NCI-H2227 (cell line): ENCODE results near the gene IL21R.
"Not testable (repeated sequence)": the region's sequence is repeated elsewhere in the genome, so short reads cannot be mapped to it uniquely, and the experiment has no call there.

Experiments
- DNase-seq: peaks from one replicate; lab custom pipeline; 2025; ENCODE audit not compliant: unreplicated experiment; lab: John Stamatoyannopoulos, UW

Gene IL21R

DNA sequence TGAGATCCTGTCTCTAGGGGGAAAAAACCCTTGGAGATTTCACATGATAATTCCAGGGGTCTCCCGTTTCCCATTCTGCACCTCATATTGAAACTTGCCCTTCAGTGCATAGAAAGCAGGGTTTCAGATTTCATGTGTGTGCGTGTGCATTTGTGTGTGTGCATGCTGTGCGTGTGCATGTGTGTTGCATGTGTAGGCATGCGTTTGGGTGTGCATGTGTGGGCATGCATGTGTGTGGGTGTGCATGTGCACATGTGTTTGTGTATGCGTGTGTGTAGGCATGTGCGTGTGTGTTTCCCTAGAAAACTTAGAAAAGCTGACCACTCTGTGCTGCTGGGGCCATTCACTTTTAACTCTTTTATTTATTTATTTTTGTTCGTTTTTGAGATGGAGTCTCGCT, 40.0 kb downstream of the IL21R start:
- no peak for DNase-seq

DNA sequence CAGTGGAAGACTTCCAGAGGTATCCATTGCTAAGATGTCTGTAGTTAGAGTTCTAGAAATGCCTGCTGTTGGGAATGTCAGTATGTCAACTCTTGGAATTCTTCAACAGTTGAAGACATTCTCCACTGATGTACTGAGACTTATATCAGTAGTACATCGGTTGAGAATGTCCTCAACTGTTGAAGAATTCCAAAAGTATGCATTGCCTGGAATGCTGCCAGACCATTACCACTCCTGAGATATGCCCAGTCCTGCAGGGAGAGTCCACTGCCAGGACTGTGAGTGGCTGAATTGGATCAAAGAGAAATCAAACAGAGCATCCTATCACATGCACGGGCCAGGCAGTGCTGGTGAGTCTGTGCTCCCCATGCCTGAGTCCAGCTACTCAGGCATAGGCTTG, 42.0 kb downstream of the IL21R start:
- DNase-seq: no peak

DNA sequence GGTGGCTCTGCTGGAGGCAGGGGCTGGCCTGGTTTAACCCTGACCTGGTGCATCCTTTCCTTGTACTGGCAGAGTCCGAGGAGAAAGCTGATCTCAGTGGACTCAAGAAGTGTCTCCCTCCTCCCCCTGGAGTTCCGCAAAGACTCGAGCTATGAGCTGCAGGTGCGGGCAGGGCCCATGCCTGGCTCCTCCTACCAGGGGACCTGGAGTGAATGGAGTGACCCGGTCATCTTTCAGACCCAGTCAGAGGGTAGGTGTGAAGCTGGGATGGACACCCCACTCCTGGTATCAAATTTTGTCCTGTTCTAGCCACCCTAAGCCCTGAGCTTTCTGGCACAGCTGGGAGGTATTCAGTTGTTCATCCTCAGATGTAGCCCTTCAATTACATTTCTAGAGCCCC, 42.5 kb downstream of the IL21R start:
- no peak for DNase-seq

DNA sequence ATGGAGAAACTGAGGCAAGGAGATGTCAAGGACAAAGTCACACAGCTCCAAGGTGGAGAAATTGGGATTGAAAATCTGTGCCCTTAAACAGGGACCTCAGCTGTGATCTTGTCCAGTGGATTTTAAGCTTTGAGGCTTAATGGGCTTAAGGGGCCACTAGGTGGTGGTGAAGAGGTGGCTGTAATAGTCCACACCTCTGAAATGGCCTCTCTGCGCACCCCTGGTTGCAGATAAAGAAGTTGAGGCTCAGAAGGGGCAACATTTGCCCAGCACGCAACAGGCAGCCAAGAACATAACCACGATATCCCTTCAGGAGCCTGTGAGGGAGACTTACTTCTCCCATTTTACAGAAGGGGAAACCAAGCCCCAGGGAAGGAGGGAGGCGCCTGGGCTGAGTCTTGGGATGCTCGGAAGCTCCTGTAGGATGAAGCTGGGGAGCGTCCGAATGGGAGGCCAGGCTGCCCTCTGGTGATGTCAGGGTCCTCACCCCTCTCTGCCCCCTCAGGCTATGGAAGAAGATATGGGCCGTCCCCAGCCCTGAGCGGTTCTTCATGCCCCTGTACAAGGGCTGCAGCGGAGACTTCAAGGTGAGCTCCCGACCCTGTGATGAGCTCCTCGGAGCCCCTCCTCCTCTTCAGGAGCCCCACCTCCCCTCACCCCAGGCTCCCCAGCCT, 43.7 kb downstream of the IL21R start:
- no peak for DNase-seq

DNA sequence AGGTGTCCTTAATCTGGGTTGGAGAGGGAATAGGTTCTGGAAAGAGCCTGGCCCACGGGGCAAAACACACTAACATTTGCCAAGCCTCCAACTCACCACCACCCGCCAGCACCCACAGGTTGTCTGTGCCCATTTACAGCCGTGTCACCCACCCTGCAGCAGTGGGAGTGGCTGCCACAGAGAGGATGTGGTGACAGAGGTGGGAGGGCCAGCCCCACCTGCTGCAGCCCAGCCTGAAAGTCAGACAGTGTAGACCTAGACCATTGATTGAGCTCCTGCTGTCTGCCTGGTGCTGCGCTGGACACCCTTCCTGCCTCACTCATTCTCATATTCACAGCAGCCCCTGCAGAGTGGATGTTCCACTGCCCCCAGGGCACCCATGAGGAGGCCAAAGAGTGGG, 44.7 kb downstream of the IL21R start:
- no peak for DNase-seq

DNA sequence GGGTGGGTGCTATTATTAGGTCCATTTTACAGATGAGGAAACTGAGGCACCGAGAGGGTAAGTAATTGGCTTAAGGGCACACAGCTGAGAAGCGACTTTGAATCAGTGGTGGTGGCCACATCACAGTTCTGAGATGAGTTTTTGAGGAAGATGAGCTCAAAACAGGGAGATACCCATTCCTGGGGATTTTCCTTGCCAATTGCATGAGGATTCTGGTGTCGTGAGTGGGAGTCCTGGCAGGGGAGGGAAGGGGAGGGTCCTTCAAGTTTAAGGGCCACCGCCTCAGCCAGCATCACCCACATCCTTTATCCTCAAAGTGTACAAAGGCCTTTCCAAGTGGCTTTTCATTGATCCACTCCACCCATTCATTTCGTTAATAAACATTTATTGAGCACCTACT, 45.3 kb downstream of the IL21R start:
- no peak for DNase-seq

DNA sequence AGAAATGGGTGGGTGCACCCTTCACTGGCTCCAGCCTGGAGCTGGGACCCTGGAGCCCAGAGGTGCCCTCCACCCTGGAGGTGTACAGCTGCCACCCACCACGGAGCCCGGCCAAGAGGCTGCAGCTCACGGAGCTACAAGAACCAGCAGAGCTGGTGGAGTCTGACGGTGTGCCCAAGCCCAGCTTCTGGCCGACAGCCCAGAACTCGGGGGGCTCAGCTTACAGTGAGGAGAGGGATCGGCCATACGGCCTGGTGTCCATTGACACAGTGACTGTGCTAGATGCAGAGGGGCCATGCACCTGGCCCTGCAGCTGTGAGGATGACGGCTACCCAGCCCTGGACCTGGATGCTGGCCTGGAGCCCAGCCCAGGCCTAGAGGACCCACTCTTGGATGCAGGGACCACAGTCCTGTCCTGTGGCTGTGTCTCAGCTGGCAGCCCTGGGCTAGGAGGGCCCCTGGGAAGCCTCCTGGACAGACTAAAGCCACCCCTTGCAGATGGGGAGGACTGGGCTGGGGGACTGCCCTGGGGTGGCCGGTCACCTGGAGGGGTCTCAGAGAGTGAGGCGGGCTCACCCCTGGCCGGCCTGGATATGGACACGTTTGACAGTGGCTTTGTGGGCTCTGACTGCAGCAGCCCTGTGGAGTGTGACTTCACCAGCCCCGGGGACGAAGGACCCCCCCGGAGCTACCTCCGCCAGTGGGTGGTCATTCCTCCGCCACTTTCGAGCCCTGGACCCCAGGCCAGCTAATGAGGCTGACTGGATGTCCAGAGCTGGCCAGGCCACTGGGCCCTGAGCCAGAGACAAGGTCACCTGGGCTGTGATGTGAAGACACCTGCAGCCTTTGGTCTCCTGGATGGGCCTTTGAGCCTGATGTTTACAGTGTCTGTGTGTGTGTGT, 46.8 kb downstream of the IL21R start:
- DNase-seq: no peak

DNA sequence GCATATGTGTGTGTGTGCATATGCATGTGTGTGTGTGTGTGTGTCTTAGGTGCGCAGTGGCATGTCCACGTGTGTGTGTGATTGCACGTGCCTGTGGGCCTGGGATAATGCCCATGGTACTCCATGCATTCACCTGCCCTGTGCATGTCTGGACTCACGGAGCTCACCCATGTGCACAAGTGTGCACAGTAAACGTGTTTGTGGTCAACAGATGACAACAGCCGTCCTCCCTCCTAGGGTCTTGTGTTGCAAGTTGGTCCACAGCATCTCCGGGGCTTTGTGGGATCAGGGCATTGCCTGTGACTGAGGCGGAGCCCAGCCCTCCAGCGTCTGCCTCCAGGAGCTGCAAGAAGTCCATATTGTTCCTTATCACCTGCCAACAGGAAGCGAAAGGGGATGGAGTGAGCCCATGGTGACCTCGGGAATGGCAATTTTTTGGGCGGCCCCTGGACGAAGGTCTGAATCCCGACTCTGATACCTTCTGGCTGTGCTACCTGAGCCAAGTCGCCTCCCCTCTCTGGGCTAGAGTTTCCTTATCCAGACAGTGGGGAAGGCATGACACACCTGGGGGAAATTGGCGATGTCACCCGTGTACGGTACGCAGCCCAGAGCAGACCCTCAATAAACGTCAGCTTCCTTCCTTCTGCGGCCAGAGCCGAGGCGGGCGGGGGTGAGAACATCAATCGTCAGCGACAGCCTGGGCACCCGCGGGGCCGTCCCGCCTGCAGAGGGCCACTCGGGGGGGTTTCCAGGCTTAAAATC, 47.6 kb downstream of the IL21R start:
- DNase-seq: no peak

DNA sequence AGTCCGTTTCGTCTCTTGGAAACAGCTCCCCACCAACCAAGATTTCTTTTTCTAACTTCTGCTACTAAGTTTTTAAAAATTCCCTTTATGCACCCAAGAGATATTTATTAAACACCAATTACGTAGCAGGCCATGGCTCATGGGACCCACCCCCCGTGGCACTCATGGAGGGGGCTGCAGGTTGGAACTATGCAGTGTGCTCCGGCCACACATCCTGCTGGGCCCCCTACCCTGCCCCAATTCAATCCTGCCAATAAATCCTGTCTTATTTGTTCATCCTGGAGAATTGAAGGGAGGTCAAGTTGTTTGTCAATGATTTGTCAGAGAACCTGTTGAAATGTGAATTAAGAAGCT, 48.2 kb downstream of the IL21R start:
- DNase-seq: no peak

DNA sequence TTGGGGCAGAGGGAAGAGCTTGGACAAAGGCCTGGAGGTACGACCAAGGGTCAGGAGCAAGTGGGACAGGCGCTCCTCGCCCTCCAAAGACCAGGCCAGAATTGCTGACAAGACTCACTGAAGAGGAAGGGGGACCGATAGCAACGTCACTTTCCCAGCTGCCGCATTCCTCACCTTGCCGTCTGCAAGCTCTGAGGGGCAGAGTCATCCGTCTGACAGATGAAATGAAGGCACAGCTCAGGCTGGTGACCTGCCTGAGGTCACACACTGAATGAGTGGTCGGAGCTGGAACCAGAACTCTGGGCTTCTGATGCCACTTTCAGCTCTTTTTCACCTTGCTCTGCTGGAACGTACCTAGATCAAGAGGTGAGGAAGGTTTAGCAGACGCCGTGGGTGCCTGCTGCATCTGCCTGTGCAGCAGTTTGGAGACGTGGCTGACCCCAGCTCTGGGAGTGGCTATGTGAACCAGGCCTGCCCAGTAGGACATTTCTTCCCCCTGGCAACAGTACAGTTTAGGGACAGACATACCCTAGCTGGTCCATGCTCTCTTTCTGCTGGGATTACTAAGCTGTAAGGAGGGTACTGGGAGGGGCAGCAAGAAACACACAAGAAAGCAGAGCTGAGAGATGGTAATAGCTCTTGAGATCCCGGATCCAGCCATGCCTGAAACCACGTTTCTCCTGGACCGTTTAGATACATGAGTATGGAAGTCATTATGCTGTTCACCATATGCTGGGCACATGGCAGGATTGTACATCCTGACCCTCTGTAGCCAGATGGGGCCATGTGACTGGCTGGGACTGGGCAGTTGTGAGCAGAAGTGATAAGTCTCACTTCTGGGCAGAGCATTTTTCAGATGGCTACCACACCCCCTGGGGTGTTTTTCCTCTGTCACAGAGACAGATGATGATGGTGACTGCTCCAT, 50.9 kb downstream of the IL21R start:
- no peak for DNase-seq

DNA sequence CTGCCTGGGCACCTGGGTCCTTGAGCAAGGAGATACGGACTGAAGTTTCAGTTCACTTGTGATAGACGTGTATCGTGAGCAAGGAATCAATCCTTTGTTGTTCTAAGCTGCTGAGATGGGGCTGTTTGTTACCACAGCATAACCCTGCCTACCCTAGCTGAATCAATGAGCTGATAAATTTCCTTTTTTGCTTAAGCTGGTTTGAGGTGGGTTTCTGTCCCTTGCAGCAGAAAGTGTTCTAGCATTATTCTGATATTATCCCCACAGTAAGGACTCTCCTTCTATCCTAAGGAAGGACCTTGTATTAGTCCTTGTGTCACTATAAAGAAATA, 51.5 kb downstream of the IL21R start:
- no peak for DNase-seq

DNA sequence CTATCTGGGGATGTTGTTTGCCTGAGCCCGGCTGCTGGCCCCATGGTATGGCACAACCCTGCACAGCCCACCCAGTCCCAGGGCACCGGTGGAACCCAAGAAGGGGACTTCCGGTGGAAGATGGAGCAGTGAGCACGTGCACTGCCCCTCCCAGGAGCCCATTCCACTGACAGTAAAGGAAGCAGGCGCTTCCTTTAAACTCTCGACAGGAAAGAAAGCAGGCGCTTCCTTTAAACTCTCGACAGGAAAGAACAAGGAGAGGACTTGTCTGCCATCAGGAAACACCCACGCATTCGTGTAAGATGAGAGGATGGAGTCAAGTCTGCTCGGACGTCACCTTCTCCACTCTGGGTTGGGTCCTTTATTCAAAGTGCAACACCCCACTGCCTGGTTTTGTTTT, 53.7 kb downstream of the IL21R start:
- no peak for DNase-seq

DNA sequence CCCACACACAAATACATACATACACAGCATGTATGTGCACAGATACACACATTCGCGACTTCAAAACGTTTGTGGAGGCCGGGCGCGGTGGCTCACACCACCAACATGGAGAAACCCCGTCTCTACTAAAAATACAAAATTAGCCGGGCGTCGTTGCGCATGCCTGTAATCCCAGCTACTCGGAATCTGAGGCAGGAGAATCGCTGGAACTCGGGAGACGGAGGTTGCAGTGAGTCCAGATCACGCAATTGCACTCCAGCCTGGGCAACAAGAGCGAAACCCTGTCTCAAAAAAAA, 55.6 kb downstream of the IL21R start:
- DNase-seq: not testable (repeated sequence)

DNA sequence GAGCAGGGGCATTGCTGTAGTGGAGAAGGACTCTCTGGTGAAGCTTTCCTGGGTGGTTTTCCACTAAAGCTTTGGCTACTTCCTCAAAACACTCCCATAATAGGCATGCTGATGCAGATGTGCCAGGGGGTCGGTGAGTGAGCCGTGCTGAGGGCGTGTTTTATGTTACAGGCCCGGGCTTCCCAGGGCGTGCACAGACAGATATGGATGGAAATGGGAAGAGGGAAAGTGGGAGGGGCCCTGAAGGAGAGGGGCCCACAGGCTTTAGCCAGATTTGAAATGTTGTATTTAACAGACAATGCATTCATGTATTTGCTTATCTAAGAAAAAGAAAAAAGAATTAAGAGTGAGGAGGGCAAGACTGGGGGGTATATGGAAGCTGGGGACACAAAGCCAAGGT, 56.3 kb downstream of the IL21R start:
- no peak for DNase-seq

DNA sequence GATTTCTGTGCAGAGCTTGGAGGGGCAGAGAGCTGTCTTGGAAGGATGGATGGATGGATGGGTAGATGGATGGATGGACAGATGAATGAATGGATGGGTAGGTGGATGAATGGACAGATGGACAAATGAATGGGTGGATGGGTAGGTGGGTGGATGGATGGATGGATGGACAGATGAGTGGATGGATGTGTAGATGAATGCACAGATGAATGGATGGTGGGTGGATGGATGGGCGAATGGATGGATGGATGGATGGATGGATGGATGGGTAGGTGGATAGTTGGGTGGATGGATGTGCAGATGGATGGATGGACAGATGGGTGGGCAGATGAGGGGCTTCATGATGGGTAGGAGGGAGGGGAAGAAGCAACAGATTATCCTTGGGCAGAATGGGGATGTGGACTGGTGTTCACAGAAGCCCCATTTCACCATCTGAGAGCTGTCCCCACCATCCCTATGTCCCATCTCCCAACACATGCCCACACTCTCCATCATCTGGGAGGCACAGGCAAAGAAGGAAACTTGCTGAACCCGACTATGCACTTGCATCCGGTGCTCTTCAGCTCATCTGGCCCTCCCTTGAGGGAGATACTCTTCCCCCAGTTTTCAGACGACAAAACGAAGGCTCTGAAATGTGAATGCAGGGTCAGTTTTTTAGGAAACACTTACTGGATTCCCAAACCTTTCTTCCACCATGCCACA, 57.2 kb downstream of the IL21R start:
- no peak for DNase-seq

DNA sequence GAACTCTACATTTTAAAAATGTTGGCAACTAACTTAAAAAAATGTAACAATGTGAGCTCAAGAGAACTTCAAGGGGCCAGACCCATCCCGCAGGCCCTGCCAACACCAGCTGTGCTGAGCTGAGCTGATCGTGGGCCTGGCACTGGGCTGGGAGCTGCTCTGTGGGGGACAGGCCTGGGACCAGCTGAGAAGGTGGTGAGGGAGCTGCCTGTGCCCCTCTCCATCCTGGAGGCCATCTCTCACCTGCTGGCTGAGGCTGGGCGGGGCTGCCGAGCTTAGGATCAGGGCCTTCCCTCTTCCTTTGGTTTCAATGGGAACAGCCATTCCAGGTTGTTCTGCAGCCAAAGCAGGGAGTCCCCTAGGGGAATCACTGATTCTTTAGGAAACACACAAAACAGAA, 58.2 kb downstream of the IL21R start:
- DNase-seq: no peak

DNA sequence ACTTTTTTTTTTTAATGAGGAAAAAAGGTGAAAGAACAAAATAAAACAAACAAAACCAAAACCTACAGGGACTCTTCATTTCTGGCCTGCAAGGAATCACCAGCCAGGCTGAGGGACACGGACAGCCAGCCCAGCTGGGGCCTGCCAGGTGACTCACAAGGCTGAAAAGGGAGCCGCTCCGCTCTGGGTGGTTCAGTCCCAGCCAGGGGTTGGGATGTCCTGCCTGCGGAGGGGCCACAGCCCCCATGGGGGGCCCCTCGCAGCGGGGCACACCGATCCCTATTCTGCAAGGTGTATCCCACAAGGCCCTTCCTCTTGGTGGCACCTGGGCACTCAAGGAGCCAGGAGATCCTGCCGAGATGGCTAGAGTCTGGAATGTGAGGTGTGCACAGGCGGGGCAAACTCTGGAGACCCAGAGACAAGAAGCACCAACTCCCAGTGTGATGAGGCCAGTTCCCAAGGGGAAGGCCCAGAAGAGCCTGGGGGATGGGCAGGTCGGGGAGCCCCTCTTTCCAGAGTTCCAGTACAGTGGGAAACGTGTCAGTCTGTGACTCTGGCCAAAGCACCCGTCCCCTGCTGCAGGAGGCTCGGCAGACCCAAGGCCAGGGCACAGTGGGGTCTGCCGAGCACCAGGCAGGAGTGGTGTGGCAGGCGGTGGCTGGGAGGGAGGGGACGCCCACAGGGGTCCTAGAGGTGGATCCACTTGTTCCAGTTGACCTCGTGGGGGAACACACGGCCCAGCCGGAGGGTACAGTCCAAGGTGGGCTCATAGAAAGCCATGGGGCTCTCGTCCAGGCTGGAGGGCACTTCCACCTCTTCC, 58.9 kb downstream of the IL21R start:
- no peak for DNase-seq

DNA sequence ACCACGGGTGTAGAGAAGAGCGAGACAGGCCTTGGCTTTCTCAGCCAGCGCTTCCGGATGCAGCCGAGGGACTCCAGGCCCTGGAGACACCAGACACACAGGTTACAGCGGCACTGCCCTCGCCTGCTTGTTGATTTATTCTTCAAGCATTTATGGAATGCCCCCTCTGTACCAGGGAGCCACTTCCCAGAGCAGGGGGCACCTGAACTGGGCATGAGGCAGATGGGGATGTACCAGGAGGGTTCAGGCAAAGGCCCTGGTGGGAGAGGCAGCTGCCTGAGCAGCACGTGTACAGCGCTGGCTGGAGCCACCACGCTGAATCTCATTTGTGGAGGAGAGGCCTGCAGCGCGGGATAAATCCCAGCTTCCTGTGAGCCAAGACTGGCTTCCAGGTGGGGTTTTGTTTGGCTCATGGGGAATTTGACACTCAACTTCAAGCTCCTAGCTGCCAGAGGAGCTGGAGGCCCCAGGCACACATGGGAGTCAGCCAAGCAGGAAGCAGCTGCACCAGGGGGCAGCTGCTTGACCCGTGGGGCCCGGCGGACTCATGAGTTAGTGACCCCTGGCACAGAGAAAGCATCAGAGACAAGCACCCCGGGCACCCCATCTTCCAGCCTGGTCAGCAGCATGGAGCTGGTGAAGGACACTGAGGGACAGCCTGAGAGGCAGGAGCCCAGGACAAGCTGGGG, 59.7 kb downstream of the IL21R start:
- DNase-seq: no peak

DNA sequence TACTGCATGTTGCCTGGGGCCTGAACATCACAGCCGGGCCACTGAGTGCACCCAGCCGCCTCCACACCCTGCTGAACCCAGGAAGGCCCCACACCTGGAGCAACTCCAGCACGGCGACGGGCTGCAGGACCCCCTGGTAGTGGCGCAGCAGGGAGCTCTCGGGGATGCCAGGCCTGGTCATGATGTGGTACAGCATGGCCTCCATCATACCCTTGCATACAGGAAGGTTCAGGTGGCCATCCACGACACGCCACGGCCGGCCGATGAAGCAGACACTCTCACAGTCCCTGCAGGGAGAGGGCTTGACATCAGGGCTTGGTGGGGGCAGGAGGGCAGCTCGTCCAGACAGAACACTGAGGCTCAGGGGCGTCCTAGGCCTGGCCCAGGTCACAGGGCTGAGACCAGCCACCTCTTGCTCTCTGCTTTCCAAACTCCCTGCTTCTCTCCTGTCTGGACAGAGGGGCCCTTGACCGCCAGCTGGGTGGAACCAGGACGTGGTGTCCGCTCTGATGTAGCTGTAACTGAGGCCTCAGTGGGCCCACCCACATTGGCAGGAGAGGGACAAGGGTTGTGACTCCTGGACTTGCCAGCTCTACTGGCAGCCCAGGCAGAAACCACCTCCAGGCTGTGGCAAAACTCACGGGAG, 60.3 kb downstream of the IL21R start:
- no peak for DNase-seq
